GM21526 (cell line): ENCODE measurements around the gene ZNF33A.
"Not testable (repeated sequence)": the region's sequence is repeated elsewhere in the genome, so short reads cannot be mapped to it uniquely, and the experiment has no call there.

Experiments used
- ATAC-seq: cut with Tn5 transposase; IDR thresholded peaks from one replicate; pipeline ENCODE4 v1.9.1; 2021; ENCODE audit warnings: moderate library complexity; ENCODE audit not compliant: unreplicated experiment, low FRiP score

ZNF33A gene

GRCh38 chr10:38010119-38010903 lies at the start of gene ZNF33A:
Gene ZNF33A, plus strand, starts transcription at chr10:38010675. Its CDS starts 1,667 bp downstream, at chr10:38012342.
- peak; percentile 88 for ATAC-seq

- ATAC-seq = no peak
Measured at GRCh38 chr10:37965006-37965405, 45.5 kb upstream of the ZNF33A start.

- ATAC-seq = no peak
Measured at GRCh38 chr10:37972396-37972795, 38.1 kb upstream of the ZNF33A start.

GRCh38 chr10:37975401-37975991 lies 35.0 kb upstream of the ZNF33A start:
- ATAC-seq = no peak

- ATAC-seq = peak; percentile 96
Measured at GRCh38 chr10:37976091-37976879, 34.2 kb upstream of the ZNF33A start, which contains the start of gene ZNF25. Gene ZNF25, minus strand, starts transcription at chr10:37976647. Its CDS starts 4,925 bp downstream, at chr10:37971722.

GRCh38 chr10:37976880-37977203 lies 33.6 kb upstream of the ZNF33A start:
- no peak for ATAC-seq

- ATAC-seq = no peak
Measured at GRCh38 chr10:37991655-37992054, 18.8 kb upstream of the ZNF33A start.

- ATAC-seq = no peak
Measured at GRCh38 chr10:37992083-37992482, 18.4 kb upstream of the ZNF33A start.

DNA sequence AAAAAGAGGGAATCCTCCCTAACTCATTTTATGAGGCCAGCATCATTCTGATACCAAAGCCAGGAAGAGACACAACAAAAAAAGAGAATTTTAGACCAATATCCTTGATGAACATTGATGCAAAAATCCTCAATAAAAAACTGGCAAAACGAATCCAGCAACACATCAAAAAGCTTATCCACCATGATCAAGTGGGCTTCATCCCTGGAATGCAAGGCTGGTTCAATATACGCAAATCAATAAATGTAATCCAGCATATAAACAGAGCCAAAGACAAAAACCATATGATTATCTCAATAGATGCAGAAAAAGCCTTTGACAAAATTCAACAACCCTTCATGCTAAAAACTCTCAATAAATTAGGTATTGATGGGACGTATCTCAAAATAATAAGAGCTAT lies 11.6 kb upstream of the ZNF33A start:
- ATAC-seq = not testable (repeated sequence)

GRCh38 chr10:38000474-38000873 lies 10.0 kb upstream of the ZNF33A start:
- ATAC-seq = not testable (repeated sequence)

DNA sequence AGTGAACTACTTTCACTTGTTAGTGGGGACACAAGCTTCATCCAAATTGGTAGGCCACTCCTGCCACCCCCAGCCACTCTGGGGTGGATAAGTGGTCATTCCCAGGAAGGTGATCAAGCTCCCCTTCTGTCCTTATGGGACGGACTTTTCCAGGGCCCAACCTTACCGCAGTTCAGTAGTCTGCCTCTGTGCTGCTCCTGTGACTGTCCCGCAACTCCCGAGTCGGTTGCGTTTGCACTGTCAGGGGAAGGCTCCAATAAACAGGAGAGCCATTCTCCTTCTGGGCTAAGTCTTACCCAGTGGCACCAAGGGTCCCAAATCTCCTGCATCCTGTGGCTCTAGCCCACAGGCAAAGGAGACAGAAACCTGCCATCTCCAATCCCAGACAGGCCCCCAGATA lies 7.4 kb upstream of the ZNF33A start:
- ATAC-seq = no peak

- no peak for ATAC-seq
Measured at GRCh38 chr10:38003588-38003987, 6.9 kb upstream of the ZNF33A start.

DNA sequence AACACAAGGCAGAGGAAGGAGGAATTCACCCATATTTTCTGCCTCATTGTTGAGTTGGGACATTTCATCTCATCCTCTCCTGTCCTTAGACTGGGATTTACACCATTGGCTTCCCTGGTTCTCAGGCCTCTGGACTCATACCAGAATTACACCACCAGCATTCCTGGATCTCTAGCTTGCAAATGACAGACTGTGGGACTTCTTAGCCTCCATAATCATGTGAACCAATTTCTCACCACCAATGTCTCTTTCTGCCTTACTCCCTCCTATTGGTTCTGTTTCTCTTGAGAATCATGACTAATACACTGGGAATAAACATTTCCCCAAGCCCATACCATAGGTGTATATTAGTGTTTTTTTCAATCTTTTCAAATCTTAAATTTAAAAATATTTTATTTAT lies 2.9 kb upstream of the ZNF33A start:
- ATAC-seq = no peak

GRCh38 chr10:38007991-38008390 lies 2.5 kb upstream of the ZNF33A start:
- ATAC-seq = no peak

DNA sequence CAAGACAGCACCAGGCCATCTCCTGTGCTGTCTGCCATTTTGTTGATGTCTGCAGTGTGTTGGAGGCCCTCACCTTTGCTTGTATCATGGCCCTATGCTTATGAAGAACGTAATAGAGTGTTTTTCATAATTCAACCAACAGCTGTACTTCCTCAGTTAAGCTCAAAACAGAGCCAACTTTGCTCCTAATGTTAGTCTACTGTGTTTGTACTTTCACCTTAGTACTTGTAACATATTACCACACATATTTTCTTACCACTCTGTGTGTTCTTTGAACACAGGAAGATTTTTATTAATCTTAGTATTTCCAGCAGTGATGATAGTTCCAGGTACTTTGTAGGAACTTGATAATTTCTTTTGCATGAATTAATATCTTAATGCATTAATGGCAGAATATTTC lies 5.9 kb downstream of the ZNF33A start:
- no peak for ATAC-seq

GRCh38 chr10:38019124-38019523 lies 8.6 kb downstream of the ZNF33A start:
- ATAC-seq = not testable (repeated sequence)

- ATAC-seq = peak; percentile 86
Measured at GRCh38 chr10:38025283-38025682, 14.8 kb downstream of the ZNF33A start.

DNA sequence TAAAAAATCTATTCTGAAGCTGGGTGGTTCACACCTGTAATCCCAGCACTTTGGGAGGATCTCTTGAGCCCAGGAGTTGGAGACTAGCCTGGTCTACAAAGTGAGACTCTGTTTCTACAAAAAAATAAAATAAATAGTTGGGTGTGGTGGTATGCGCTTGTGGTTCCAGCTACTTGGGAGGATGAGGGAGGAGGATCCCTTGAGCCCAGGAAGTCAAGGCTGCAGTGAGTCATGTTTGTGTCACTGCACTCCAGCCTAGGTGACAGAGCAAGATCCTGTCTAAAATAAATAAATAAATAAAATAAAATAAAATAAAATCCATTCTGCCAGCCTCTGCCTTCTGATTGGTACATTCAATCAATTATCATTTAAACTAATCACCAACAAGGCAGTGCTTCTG lies 17.5 kb downstream of the ZNF33A start:
- no peak for ATAC-seq

- no peak for ATAC-seq
Measured at GRCh38 chr10:38032886-38033285, 22.4 kb downstream of the ZNF33A start.

DNA sequence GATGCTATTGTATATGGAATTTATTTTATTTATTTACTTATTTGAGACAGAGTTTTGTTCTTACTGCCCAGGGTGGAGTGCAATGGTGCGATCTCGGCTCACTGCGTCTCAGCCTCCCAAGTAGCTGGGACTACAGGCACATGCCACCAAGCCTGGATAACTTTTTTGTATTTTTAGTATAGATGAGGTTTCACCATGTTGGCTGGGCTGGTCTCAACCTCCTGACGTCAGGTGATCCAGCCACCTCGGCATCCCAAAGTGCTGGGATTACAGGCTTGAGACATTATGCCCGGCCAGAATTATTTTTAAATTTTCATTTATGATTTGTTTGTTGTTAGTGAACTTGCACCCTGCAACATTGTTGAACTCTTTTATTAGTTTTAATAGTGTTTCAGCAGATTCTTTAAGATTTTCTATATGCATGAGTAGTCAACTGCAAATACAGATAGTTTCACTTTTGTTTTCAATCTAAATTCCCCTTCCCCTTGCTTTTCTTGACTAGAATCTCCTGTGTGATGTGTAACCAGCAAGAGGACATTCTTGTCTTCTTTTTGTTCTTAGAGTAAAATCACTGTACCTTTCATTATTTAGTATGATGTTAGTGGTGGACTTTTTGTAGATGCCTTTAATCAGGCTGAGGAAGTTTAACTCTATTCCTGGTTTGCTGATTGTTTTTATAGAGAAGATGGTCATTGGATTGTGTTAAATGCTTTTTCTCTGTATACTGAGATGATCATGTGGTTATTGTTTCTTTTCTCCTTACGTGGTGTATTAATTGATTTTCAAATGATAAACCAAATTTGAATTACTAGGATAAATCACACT lies 27.8 kb downstream of the ZNF33A start:
- peak; percentile 88 for ATAC-seq

DNA sequence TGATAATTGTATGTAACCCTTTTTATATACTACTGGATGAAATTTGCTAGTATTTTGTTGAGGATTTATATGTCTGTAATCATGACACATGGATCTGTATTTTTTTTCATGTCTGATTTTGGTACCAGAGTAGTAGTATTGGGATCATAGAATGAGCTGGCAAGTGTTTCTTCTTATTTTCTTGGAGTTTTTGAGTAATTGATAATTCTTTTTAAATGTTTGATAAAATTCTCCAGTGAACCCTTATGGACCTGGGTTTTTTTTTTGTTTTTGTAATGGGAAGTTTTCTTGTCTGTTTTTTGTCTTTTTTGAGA lies 28.4 kb downstream of the ZNF33A start:
- ATAC-seq = no peak
